GM18520 (cell line): ENCODE measurements around the gene MTAP.
A peak's percentile ranks its signal among the peaks of the same experiment; 100 is the strongest.

Experiments used
- ATAC-seq: cut with Tn5 transposase; IDR thresholded peaks from one replicate; pipeline ENCODE4 v1.9.1; 2021; ENCODE audit not compliant: unreplicated experiment

Gene MTAP

GRCh38 chr9:21848615-21849014 is 46.2 kb downstream of the MTAP start:
- no peak for ATAC-seq

DNA sequence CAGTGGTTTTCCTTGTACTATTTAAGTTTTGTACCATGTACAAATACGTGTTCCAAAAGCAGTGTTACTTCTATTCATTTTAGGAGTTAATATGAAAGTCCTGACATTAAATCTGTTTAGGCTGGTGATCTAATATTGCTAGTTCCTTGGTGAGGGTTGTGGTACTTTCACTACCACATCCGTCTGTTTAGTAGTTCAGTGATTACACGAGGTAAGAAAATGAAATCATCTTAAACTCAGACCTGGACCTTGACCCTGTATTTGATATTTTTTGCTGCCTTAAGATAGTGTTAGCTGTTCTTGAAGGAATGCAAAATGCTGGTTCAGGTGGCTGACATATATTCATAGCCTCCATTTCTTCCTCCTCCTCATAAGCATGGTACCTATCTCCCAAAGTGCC is 50.3 kb downstream of the MTAP start:
- peak; percentile 99 for ATAC-seq

- no peak for ATAC-seq
Measured at GRCh38 chr9:21853414-21853813, 51.0 kb downstream of the MTAP start.

DNA sequence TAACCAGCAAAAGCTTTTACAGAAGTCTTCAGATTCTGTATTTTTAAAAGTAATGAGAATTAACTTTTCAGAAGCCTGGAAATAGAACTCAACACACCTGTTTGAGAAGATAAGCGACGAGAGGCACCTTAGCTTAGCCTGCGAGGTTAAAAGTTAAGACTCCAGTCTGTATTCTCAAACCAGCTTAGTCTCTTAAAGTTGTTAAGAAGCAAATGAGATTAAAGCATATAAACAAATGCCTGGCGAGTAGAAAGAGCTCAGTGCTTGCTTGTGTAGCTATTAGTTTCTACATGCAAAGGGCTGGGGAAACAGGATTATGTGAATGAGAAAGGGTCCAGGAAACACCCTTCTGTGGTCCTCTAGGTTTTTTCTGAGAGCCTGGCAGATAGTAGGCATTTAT is 51.7 kb downstream of the MTAP start:
- ATAC-seq, result no peak

- ATAC-seq, result no peak
Measured at GRCh38 chr9:21854594-21854993, 52.2 kb downstream of the MTAP start.

GRCh38 chr9:21856301-21857094 is 54.1 kb downstream of the MTAP start:
- ATAC-seq, result no peak

DNA sequence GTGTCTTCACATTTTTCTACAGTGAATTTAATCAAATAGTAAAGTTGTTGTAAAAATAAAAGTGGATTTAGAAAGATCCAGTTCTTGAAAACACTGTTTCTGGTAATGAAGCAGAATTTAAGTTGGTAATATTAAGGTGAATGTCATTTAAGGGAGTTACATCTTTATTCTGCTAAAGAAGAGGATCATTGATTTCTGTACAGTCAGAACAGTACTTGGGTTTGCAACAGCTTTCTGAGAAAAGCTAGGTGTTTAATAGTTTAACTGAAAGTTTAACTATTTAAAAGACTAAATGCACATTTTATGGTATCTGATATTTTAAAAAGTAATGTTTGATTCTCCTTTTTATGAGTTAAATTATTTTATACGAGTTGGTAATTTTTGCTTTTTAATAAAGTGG is 60.4 kb downstream of the MTAP start:
- ATAC-seq, result no peak

DNA sequence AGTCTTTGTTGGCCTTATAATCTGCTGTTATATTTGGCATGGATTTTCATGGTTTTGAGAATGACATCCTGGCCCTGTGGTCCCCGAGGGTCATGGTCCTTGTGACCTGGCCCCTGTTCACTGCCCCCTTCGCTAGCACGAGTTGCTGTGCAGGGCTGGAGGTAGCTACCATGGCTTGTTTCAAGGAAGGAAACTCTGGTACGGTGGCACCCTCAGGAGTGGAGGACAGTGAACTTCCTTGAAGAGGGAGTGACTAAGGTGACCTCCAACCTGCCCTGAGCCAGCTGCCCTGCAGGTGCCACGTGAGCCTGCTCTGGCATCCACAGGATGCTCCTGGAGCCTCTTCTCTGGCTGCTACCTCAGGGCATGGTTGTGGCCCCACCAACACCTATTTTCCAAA is 62.1 kb downstream of the MTAP start:
- no peak for ATAC-seq

- ATAC-seq, result no peak
Measured at GRCh38 chr9:21866302-21866701, 63.9 kb downstream of the MTAP start.

GRCh38 chr9:21871256-21871975 is 69.0 kb downstream of the MTAP start:
- ATAC-seq, result no peak

DNA sequence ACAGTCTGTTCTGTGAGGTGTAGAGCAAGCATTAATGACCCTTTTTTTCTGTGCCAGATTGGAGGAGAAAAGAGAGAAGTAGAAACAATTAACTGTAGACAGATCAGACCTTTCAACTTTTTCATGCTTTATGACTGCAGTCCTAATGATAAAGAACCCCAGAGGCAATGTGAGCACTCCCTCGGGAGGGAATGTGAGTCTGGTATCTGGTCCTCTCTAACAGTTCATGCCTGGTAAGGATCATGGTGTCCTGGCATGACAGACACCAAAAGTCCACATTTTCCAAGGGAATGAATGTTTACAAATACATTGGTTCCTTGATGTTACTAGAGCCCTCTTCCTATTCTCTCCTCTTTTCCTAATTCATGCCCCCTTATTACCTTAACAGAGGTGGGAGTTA is 70.3 kb downstream of the MTAP start:
- ATAC-seq, result no peak

DNA sequence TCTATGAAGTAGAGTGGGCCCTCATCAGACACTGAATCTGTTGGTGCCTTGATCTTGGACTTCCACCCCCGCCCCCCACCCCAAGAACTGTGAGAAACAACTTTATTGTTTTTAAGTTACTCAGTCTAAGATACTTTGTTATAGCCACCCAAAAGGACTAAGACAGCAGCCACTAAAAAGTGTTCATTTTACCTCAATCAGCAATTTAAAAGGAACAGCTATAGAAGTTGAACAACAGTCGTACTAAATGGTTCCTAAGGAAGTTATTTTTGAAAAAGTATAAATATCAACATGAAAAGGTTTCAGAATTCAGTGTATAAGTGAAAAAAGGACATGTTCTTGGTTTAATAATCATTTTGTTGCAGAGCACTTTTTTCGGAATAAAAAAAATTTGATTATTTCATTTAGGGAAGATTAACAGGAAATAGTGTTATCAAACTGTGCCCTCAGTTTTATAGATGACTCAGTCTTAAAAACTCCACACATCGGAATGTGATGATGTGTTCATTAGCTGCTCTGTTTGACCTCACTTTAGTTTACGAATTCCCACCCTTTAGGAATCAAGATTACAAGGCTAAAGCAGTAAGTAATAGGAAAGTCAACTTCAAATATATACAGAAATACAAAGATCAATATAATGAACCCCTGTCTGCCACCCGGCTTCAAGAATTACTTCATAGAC is 71.2 kb downstream of the MTAP start:
- no peak for ATAC-seq

DNA sequence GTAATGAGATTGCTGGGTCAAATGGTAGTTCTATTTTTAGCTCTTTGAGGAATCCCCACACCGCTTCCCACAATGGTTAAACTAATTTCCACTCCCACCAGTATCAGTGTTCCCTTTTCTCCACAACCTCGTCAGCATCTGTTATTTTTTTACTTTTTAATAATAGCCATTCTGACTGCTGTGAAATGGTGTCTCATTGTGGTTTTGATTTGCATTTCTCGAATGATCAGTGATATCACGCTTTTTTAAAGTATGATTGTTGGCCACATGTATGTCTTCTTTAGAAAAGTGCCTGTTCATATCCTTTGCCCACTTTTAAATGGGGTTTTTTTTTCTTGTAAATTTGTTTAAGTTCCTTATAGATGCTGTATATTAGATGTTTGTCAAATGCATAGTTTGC is 73.5 kb downstream of the MTAP start:
- no peak for ATAC-seq

- ATAC-seq, result peak; percentile 81
Measured at GRCh38 chr9:21883642-21884041, 81.2 kb downstream of the MTAP start.

DNA sequence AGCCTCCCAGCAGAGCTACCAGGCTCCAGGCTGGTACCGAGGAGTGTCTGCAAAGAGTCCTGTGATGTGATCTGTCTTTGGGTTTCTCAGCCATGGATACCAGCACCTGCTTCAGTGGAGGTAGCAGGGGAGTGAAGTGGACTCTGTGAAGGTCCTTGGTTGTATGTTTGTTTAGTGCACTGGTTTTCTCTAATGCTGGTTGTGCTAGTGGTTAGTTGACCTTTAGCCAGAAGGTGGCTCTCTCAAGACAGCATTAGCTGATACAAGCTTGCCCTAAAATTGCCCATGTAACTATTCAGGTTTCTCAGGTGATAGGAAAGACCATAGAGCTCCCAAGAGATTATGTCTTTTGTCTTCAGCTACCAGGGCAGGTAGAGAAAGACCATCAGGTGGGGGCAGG is 87.2 kb downstream of the MTAP start:
- no peak for ATAC-seq

DNA sequence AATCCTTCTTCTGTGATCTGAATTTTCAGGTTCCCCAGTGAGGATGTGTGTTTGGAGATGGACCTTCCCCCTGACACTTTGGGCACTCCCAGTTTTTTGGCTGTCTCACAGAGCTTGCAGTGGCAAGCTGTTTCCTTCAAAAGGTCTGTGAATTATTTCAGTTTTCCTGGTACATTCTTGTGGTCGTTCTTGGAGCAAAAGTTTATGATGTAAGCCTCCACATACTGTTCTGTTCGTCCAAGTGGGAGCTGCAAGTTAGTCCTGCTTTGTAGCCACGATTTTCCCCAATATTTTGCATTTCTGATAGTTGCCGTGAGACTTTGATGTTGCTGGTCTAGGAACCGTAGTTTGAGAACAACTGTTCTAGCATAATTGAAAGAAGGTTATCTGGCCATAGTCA is 88.3 kb downstream of the MTAP start:
- no peak for ATAC-seq

DNA sequence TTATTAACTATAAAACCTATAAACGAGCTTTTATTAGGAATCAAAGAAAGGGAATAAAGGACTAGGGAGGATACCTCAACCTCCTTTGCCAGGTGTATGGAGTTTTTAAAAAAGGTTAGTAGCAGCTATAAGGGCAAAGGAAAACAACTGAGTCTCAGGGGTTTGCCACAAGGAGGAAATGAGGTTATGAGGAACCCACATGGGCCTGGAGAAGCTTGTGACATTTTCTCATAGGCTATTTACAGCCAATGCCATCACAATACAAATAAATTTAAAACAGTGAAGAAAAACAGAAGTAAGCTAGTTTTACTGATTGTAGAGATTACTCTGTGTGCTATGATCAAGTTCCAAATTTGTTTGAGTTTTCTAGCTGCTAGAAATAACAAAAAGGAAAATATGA is 99.1 kb downstream of the MTAP start:
- no peak for ATAC-seq

DNA sequence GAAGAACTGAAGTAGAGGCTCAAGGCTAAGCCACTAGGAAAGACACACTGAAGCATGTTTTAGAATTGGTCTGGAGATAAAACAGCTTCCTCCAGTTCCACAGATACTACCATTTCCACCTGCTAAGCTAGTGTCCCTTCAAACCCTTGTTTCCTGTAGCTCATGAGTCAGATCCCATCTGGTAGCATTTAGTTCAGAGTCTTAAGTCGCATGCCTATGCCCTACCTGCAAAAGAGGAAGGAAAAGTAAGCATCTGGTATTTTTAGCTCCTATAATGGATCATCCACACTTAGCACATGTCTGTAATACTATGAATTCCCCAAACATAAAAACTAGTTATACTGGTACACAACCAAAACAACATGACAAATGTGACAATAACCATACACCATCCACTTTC is 99.7 kb downstream of the MTAP start:
- no peak for ATAC-seq

- ATAC-seq, result no peak
Measured at GRCh38 chr9:21903380-21903965, 101.0 kb downstream of the MTAP start.

DNA sequence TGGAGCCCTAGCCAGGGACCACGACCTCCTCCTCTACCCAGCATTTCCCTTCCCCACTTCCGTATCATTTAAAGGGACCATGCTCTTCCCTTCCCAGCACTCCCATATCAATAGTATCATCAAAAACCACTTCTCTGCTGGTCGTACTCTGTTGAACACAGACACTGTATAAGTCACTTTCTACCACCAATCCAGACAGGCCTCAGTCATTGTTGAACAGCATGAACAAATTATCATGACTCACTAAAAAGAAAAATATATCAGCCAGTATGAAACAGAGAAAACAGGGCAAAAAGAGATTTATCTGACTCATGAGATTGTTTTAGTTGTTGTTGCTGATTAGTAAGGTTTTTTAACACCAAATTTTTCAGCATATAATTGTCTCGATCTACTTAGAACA is 101.9 kb downstream of the MTAP start:
- no peak for ATAC-seq

DNA sequence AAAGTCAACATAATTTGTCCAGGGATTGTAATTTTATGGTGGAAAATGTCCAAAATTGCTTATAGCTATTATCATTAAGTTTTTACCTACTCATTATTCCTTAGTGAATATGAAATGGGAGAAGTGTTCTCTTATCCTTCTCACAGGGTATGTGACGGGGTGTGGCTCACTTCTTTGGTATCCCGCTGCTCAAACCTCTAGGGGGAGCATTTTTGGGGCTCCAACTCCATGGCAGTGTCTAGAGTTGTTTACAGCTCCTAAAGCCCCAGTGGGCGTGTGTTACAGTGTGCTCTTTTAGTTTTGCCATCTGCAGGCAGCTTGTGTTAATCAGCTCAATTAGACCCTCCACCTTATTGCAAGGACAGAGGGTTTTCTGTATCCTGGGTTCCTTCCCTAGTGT is 102.3 kb downstream of the MTAP start:
- ATAC-seq, result no peak

GRCh38 chr9:21906213-21906612 is 103.8 kb downstream of the MTAP start:
- no peak for ATAC-seq
